Measurements from ENCODE around the gene ZNF529.

DNA sequence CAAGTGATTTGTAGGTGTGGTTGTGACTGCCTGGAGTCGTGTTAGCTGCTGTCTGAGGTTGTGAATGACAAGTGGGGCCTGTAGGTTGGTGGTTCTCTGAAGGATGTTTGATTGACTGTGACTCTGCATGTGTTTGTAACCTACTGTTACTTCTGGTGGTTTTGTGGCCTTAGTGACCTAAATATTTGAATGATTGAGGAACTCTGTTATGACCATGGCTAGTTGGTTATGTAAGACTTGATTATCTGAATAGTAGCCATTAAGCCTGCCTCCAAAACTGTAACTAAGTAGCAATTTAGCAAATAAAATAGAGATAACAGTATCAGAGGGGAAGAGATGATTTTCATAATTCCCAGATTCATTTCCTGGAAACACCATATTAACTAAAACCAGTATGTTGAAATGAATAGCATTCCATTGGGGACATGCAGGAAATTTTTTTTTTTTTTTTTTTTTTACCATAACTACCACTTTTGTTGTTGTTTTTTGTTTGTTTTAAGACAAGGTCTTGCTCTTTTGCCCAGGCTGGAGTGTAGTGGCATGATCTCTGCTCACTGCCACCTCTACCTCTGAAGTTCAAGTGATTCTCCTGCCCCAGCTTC, 32.9 kb upstream of the ZNF529 start:
- TF ChIP-seq DPF2 (CRISPR knock-in tag; IDR thresholded peaks at IDR 0.05; ENCODE audit: borderline replicate concordance, low read depth) = no peak
- TF ChIP-seq, protein P1, sequence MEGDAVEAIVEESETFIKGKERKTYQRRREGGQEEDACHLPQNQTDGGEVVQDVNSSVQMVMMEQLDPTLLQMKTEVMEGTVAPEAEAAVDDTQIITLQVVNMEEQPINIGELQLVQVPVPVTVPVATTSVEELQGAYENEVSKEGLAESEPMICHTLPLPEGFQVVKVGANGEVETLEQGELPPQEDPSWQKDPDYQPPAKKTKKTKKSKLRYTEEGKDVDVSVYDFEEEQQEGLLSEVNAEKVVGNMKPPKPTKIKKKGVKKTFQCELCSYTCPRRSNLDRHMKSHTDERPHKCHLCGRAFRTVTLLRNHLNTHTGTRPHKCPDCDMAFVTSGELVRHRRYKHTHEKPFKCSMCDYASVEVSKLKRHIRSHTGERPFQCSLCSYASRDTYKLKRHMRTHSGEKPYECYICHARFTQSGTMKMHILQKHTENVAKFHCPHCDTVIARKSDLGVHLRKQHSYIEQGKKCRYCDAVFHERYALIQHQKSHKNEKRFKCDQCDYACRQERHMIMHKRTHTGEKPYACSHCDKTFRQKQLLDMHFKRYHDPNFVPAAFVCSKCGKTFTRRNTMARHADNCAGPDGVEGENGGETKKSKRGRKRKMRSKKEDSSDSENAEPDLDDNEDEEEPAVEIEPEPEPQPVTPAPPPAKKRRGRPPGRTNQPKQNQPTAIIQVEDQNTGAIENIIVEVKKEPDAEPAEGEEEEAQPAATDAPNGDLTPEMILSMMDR (CRISPR knock-in tag; IDR thresholded peaks at IDR 0.05) = no peak
- no peak for TF ChIP-seq POLR2A (IDR thresholded peaks at IDR 0.05; ENCODE audit: insufficient read depth in 1 of 2, low read depth in 2 of 2, low read length in 2 of 2)
- TF ChIP-seq ZFP41 (CRISPR knock-in tag; IDR thresholded peaks at IDR 0.05; ENCODE audit: borderline replicate concordance) = no peak
- TF ChIP-seq, protein P2, sequence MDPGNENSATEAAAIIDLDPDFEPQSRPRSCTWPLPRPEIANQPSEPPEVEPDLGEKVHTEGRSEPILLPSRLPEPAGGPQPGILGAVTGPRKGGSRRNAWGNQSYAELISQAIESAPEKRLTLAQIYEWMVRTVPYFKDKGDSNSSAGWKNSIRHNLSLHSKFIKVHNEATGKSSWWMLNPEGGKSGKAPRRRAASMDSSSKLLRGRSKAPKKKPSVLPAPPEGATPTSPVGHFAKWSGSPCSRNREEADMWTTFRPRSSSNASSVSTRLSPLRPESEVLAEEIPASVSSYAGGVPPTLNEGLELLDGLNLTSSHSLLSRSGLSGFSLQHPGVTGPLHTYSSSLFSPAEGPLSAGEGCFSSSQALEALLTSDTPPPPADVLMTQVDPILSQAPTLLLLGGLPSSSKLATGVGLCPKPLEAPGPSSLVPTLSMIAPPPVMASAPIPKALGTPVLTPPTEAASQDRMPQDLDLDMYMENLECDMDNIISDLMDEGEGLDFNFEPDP (CRISPR knock-in tag; conservative IDR thresholded peaks at IDR 0.05) = no peak
- no peak for TF ChIP-seq RAD21 (CRISPR knock-in tag; IDR thresholded peaks at IDR 0.05)
- TF ChIP-seq, protein P3, sequence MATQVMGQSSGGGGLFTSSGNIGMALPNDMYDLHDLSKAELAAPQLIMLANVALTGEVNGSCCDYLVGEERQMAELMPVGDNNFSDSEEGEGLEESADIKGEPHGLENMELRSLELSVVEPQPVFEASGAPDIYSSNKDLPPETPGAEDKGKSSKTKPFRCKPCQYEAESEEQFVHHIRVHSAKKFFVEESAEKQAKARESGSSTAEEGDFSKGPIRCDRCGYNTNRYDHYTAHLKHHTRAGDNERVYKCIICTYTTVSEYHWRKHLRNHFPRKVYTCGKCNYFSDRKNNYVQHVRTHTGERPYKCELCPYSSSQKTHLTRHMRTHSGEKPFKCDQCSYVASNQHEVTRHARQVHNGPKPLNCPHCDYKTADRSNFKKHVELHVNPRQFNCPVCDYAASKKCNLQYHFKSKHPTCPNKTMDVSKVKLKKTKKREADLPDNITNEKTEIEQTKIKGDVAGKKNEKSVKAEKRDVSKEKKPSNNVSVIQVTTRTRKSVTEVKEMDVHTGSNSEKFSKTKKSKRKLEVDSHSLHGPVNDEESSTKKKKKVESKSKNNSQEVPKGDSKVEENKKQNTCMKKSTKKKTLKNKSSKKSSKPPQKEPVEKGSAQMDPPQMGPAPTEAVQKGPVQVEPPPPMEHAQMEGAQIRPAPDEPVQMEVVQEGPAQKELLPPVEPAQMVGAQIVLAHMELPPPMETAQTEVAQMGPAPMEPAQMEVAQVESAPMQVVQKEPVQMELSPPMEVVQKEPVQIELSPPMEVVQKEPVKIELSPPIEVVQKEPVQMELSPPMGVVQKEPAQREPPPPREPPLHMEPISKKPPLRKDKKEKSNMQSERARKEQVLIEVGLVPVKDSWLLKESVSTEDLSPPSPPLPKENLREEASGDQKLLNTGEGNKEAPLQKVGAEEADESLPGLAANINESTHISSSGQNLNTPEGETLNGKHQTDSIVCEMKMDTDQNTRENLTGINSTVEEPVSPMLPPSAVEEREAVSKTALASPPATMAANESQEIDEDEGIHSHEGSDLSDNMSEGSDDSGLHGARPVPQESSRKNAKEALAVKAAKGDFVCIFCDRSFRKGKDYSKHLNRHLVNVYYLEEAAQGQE (IDR thresholded peaks at IDR 0.05; ENCODE audit: borderline replicate concordance in 1 of 2, low read depth in 1 of 2, low read length in 2 of 2) = no peak
- TF ChIP-seq, protein P4, sequence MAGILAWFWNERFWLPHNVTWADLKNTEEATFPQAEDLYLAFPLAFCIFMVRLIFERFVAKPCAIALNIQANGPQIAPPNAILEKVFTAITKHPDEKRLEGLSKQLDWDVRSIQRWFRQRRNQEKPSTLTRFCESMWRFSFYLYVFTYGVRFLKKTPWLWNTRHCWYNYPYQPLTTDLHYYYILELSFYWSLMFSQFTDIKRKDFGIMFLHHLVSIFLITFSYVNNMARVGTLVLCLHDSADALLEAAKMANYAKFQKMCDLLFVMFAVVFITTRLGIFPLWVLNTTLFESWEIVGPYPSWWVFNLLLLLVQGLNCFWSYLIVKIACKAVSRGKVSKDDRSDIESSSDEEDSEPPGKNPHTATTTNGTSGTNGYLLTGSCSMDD (CRISPR knock-in tag; IDR thresholded peaks at IDR 0.05) = no peak
- TF ChIP-seq, protein P5, sequence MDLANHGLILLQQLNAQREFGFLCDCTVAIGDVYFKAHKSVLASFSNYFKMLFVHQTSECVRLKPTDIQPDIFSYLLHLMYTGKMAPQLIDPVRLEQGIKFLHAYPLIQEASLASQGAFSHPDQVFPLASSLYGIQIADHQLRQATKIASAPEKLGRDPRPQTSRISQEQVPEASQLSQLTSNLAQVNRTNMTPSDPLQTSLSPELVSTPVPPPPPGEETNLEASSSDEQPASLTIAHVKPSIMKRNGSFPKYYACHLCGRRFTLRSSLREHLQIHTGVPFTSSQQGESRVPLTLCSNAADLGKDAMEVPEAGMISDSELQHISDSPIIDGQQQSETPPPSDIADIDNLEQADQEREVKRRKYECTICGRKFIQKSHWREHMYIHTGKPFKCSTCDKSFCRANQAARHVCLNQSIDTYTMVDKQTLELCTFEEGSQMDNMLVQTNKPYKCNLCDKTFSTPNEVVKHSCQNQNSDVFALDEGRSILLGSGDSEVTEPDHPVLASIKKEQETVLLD (CRISPR knock-in tag; IDR thresholded peaks at IDR 0.05; ENCODE audit: low read depth) = no peak
- TF ChIP-seq ESRRA (CRISPR knock-in tag; IDR thresholded peaks at IDR 0.05; ENCODE audit: low read depth) = no peak
- TF ChIP-seq TCF7L2 (IDR thresholded peaks at IDR 0.05; ENCODE audit: low read depth, low read length) = no peak
- no peak for TF ChIP-seq ZNF207 (IDR thresholded peaks at IDR 0.05; ENCODE audit: borderline replicate concordance)

Data from HepG2 (cell line).